Stimulated activated CD4-positive, alpha-beta T cell treated with anti-CD3 and anti-CD28 coated beads, Interleukin-1b, Interleukin-23, amount 100 ng/mL, for 48 hours (primary cell): ENCODE measurements around the gene NCR2.

Experiments used
- DNase-seq: peaks from one replicate; pipeline ENCODE4 v3.0.0-alpha.2; 2020

Gene NCR2

DNA sequence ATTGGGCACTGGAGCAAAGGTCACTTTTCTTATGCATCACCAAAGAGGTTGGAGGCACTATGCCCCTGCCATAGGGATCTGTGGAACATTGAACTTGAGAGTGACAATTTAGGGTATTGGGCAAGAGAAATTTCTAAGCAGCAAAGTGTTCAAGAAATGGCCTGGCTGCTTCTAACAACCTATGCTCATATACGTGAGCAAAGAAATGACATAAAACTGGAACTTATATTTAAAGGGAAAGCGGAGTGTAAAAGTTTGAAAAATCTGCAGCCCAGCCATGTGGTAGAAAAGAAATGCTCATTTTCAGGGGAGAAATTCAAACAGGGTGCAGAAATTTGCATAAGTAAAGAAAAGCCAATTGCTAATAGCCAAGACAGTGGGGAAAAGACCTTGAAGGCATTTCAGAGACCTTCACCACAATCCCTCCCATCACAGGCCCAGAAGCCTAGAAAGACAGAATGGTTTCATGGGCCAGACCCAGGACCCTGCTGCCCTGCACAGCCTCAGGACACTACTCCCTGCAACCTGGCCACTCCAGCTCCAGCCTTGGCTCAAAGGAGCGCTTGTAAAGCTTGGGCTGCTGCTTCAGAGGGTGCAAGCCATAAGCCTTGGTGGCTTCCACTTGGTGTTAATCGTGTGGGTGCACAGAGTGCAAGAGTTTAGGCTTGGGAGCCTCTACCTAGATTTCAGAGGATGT is 24.4 kb downstream of the NCR2 start:
- no peak for DNase-seq

DNA sequence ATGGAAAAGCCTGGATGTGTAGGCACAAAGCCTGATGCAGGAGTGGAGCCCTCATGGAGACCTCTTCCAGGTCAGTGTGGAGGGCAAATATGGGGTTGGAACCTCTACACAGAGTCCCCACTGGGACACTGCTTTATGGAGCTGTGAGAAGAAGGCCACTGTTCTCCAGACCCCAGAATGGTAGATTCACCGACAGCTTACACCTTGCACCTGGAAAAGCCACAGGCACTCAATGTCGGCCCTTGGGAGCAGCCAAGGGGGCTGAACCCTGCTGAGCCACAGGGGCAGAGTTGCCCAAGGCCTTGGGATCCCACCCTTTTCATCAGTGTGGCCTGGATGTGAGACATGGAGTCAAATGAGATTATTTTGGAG is 24.9 kb downstream of the NCR2 start:
- no peak for DNase-seq

DNA sequence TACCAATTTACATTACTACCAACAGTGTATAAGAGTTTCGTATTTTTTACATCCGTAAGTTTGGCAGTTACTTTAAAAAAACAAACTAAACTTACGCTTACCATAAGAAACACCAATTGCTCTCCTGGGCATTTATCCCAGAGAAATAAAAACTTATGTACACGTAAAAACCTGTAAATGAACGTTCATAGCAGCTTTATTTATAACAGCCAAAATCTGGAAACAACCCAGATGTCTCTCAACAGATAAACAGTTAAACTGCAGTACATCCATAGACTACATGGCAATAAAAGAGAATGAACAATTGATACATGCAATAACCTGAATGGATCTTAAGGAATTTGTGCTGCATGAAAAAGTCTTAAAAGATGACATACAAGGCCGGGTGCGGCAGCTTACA is 30.7 kb downstream of the NCR2 start:
- DNase-seq: no peak

DNA sequence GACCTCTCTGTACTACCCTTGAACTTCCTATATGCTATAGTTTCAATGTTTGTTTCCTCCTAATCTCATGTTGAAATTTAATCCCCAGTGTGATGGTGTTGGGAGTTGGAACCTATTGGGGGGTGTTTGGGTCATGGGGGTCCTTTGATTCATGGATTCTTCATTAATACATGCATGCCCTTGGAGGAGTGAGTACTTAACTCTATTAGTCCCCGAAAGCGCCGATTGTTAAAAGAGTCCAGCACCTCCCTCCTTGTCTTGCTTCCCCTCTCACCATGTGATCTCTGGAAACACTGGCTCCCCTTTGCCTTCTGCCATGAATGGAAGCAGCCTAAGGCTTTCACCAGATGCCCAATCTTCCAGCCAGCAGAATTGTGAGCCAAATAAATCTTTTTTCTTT is 31.7 kb downstream of the NCR2 start:
- no peak for DNase-seq

GRCh38 chr6:41367700-41368099 is 32.3 kb downstream of the NCR2 start:
- DNase-seq: no peak

- no peak for DNase-seq
These were observed 35.2 kb downstream of the NCR2 start for GRCh38 chr6:41370488-41371111.

GRCh38 chr6:41371461-41371991 is 36.1 kb downstream of the NCR2 start:
- no peak for DNase-seq

DNA sequence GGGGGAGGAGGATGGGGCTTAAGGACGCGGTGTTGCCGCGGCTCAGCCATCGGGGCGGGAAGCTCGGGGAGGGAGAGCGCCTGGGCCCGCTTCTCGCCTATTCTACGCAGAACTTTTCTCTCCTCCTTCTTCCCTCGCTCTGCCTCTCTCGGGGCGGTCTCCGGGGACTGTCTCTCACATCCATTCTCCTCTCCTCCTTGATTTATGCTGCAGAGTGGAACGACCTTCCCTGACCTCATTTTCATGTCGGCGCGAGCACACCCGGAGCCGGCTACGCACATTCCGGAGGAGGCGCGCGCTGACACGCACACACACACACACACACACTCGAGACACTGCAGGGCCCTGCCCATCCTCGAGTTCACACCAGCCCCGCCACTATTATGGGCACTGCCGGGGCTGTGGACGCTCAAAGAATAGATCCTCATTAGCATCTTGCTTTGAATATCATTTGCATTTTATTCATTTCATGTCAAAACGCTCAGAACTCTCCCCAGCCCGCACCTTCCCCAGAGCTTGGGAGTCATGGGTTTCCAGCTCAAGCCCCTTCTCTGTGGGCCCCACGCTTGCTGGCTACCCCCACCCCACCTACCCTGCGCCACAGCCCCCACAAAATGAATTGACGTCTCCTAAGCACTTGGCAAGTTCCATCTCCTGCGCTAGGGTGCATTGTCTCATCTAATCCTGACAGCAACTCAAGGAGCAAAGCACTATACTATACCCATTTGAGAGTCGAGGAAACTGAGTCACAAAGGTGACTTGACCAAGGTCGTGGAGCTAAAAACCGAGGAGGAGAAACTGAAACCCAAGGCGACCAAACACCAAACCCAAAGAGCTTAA is 36.8 kb downstream of the NCR2 start:
- no peak for DNase-seq

DNA sequence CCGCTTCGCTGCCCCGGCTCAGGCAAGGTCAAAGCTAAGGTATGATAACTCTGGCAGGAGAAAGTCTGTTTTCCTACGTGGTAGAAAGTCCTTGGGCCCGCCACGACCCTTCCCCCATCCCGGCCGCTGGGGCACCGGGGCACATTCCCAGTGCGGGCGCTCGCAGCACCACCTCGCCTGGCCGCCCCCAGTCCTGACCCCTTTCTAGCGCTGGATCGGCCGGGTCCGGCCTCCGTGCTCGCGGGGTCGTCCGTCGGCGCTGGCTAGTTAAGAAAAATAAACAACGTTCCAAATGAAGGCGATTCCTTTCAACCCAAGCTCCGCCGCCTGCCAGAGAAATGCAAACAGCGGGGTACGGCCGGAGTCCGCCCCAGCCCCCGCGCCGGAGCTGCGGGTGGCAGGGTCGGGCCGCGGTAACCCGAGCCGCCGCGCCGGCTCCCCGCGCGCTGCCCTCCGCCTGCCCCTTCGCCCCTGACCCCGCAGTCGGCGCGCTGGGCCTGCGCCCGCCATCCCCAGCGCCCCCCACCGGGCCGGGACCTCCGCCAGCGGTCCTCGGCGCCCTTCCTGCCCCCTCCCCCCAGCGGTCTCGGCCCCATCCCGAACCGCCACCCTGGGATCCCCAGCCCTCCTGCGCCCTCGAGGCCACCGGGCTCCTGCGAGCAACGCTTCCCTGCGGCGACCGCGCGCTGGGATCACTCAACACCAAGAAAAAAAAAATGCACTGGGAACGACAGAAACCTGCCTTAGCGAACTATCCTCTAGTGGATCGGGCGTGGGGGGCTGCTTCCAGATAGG is 37.6 kb downstream of the NCR2 start:
- no peak for DNase-seq

- no peak for DNase-seq
These were observed 38.2 kb downstream of the NCR2 start for GRCh38 chr6:41373627-41373918.

- no peak for DNase-seq
These were observed 38.7 kb downstream of the NCR2 start for GRCh38 chr6:41373919-41374617.

- no peak for DNase-seq
These were observed 39.5 kb downstream of the NCR2 start for GRCh38 chr6:41374618-41375590.

GRCh38 chr6:41375598-41376151 is 40.3 kb downstream of the NCR2 start:
- DNase-seq: no peak

DNA sequence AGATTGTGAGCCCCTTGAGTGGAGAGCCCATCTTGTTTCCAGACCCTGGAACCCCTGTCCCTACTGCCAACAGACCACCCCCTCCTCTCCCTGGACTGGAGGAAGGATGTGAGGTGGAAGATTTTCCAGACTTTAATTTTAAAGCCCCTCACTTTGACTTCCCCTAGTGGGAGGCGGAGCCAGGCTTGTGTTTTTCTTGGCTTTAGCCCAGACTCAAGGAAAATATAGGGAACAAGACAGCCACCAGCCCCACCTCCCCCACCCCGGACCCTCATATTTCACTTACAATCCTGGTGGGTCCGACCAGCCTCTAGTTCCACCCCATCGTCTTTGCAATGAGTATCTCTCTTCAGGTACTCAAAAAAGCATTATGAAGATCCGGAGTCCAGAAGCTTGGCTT is 40.8 kb downstream of the NCR2 start:
- no peak for DNase-seq

DNA sequence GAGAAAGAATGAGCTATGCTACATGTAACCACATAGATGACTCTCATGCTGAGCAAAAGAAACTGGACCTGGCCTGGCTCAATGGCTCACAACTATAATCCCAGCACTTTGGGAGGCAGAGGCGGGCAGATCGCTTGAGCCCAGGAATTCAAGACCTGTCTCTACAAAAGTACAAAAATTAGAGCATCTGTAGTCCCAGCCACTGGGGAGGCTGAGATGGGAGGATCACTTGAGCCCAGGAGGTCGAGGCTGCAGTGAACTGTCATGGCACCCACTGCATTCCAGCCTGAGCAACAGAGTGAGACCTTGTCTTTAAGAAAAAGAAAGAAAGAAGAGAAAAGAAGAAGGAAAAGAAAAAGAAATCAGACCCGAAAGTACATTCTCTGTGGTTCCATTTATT is 41.7 kb downstream of the NCR2 start:
- no peak for DNase-seq

DNA sequence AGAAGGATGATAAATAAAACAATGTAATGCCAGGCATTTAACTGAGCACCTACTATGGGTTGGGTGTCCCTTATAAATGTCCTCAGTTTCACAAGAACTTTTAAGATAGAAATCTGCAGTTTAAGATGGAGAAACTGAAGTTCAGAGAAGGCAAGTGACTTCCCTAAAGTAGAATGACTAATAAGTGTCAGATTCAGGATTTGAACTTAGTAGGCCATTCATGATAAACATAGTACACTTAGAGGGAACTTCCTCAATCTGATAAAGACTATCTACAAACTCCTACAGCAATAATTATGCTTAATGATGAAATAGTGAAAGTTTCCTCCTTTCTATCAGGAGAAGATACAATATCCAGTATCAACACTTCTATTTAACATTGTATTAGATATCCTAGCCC is 43.9 kb downstream of the NCR2 start:
- DNase-seq: no peak

GRCh38 chr6:41386594-41386993 is 51.2 kb downstream of the NCR2 start:
- no peak for DNase-seq

DNA sequence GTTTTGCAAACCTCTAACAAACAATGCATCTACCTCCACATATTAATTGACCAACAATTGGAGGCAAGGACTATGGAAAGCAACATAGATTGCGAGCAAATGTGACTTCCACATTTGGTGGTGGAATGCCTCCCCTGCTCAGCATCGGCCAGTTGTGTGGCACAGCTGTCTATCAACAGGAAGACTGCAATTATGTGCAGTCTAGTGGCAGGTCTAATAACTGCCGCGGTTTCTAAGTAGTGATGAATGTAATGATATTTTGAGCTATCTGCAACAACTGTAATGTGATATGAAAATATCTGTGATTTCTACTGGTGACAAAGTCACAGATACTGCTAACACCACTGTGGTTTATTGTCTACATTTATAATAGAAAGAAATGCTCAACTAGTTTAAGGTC is 56.8 kb downstream of the NCR2 start:
- no peak for DNase-seq

- no peak for DNase-seq
These were observed 60.9 kb downstream of the NCR2 start for GRCh38 chr6:41396335-41396734.

DNA sequence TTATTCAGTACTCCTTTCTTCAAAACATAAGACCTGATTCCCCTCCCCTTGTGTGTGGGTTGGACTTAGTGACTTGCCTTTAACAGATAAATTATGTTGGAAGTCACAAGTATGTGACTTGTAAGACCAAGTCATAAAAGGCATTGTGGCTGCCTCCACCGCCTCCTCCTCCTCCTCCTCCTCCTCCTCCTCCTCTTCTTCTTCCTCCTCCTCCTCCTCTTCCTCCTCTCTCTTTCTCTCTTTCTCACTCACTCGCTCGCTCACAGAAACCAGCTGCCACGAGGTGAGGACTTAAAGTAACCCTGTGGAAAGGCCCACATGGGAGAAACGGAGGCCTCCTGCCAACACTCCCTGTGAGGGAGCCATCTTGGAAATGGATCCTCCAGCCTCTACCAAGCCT is 64.0 kb downstream of the NCR2 start:
- no peak for DNase-seq
